Karpas-422 (cell line): Measurements from ENCODE around the gene BCOR. TPM values are rescaled to one million over a fixed set of nuclear protein-coding genes. Genes with fewer than 3 reads are reported as not detected.

Source experiments
- DNase-seq: peaks from one replicate; pipeline ENCODE4 v3.0.0-alpha.2; 2015
- H2AFZ ChIP-seq: fragments of 200-600 bp; sonication (generic); 2 replicates; pipeline ENCODE4 v1.6.1; 2014; ENCODE audit warnings: antibody characterized with exemption, low read length, mixed read lengths
- H3K27ac ChIP-seq: fragments of 200-600 bp; sonication (generic); 2 replicates; pipeline ENCODE4 v1.5.1; 2014; ENCODE audit warnings: mild to moderate bottlenecking, low read length, moderate library complexity
- H3K27me3 ChIP-seq: fragments of 200-600 bp; sonication (generic); 2 replicates; pipeline ENCODE4 v1.6.1; 2014; ENCODE audit warnings: low read length, mixed read lengths
- H3K36me3 ChIP-seq: fragments of 200-600 bp; sonication (generic); 2 replicates; pipeline ENCODE4 v1.6.1; 2014; ENCODE audit warnings: low read length, mixed read lengths; ENCODE audit not compliant: insufficient read depth
- H3K4me1 ChIP-seq: fragments of 200-600 bp; sonication (generic); 2 replicates; pipeline ENCODE4 v1.6.1; 2014; ENCODE audit warnings: mild to moderate bottlenecking, low read length, mixed read lengths
- H3K4me2 ChIP-seq: fragments of 200-600 bp; sonication (generic); 2 replicates; pipeline ENCODE4 v1.6.1; 2014; ENCODE audit warnings: low read length, low read depth, mild to moderate bottlenecking; ENCODE audit not compliant: poor library complexity, severe bottlenecking
- H3K4me3 ChIP-seq: fragments of 200-600 bp; sonication (generic); 2 replicates; pipeline ENCODE4 v1.5.1; 2014; ENCODE audit warnings: mild to moderate bottlenecking, antibody characterized with exemption, low read length, mixed read lengths
- H3K79me2 ChIP-seq: fragments of 200-600 bp; sonication (generic); 2 replicates; pipeline ENCODE4 v1.6.1; 2014; ENCODE audit warnings: mild to moderate bottlenecking, low read length, mixed read lengths
- H3K9ac ChIP-seq: fragments of 200-600 bp; sonication (generic); 2 replicates; pipeline ENCODE4 v1.6.0; 2014; ENCODE audit warnings: low read length
- H3K9me2 ChIP-seq: fragments of 200-600 bp; sonication (generic), shearing (Covaris generic); replicated peaks from 2 replicates; pipeline ENCODE4 v1.6.0; 2014; ENCODE audit warnings: mild to moderate bottlenecking, low read length, moderate library complexity; ENCODE audit not compliant: insufficient read depth
- H3K9me3 ChIP-seq: fragments of 300-700, 200-600 bp; sonication (generic); 2 replicates; pipeline ENCODE4 v1.6.1; 2014; ENCODE audit warnings: low read length, mixed read lengths
- H4K20me1 ChIP-seq: fragments of 200-600 bp; sonication (generic); 2 replicates; pipeline ENCODE4 v1.6.1; 2014; ENCODE audit warnings: mild to moderate bottlenecking, antibody characterized with exemption, low read length, low read depth; ENCODE audit not compliant: insufficient read depth
- total RNA-seq: library from RNA; depleted of rRNA; stranded (reverse); fragments of >200 nt; shearing (Covaris generic); gene quantifications from 2 replicates; pipeline ENCODE4 v1.2.3, GENCODE V29; 2014; ENCODE audit warnings: low replicate concordance

Gene BCOR
- total RNA-seq, 1 experiment from 2014 or later = 49.9 TPM

- no peak for DNase-seq
- H3K79me2 ChIP-seq = no peaks in the 10 kb centered on the region
- H3K36me3 ChIP-seq = peaks cover 52% of the 10 kb centered on the region
- peaks cover 3% of the 10 kb centered on the region; the same call in 1 of the 2 replicates for H4K20me1 ChIP-seq
- no peaks in the 10 kb centered on the region for H3K9me2 ChIP-seq
- peaks cover 15% of the 10 kb centered on the region for H3K9me3 ChIP-seq
- H3K4me1 ChIP-seq = no peaks in the 10 kb centered on the region
- no peak overlapping the region for H3K4me3 ChIP-seq
- no peak overlapping the region for H3K4me2 ChIP-seq
- no peak overlapping the region for H3K27ac ChIP-seq
- no peaks in the 10 kb centered on the region for H3K27me3 ChIP-seq
- no peak overlapping the region for H3K9ac ChIP-seq
- no peak overlapping the region for H2AFZ ChIP-seq
Measured at GRCh38 chrX:40055495-40055894, 42.3 kb downstream of the BCOR start.

GRCh38 chrX:40054793-40055192, 43.0 kb downstream of the BCOR start:
- Histone ChIP-seq H3K4me3 (no peak overlapping the region), H3K4me2 (no peak overlapping the region), H3K27ac (no peak overlapping the region), H3K9ac (no peak overlapping the region), H3K9me3 (peaks cover 19% of the 10 kb centered on the region), H3K4me1 (no peaks in the 10 kb centered on the region), H4K20me1 (peaks cover 3% of the 10 kb centered on the region; the same call in 1 of the 2 replicates), H3K27me3 (no peaks in the 10 kb centered on the region), H3K9me2 (no peaks in the 10 kb centered on the region), H2AFZ (no peak overlapping the region), H3K79me2 (no peaks in the 10 kb centered on the region), H3K36me3 (peaks cover 59% of the 10 kb centered on the region)
- DNase-seq = no peak

GRCh38 chrX:40050532-40050931, 47.2 kb downstream of the BCOR start:
- H3K4me1 ChIP-seq = no peaks in the 10 kb centered on the region
- no peaks in the 10 kb centered on the region for H3K27me3 ChIP-seq
- H3K27ac ChIP-seq = no peak overlapping the region
- no peaks in the 10 kb centered on the region for H4K20me1 ChIP-seq
- DNase-seq = no peak
- H3K9ac ChIP-seq = no peak overlapping the region
- H3K9me3 ChIP-seq = peaks cover 19% of the 10 kb centered on the region
- H3K36me3 ChIP-seq = peaks cover 61% of the 10 kb centered on the region
- no peak overlapping the region for H3K4me3 ChIP-seq
- no peaks in the 10 kb centered on the region for H3K79me2 ChIP-seq
- H3K9me2 ChIP-seq = no peaks in the 10 kb centered on the region
- H3K4me2 ChIP-seq = no peak overlapping the region
- H2AFZ ChIP-seq = no peak overlapping the region

- no peak overlapping the region for H3K4me3 ChIP-seq
- H2AFZ ChIP-seq = no peak overlapping the region
- no peaks in the 10 kb centered on the region for H3K27me3 ChIP-seq
- H3K36me3 ChIP-seq = peaks cover 49% of the 10 kb centered on the region
- no peaks in the 10 kb centered on the region; the same call in 1 of the 2 replicates for H4K20me1 ChIP-seq
- no peak overlapping the region for H3K27ac ChIP-seq
- H3K9me3 ChIP-seq = peaks cover 19% of the 10 kb centered on the region
- H3K79me2 ChIP-seq = no peaks in the 10 kb centered on the region
- H3K4me1 ChIP-seq = no peaks in the 10 kb centered on the region
- H3K4me2 ChIP-seq = no peak overlapping the region
- H3K9me2 ChIP-seq = no peaks in the 10 kb centered on the region
- no peak overlapping the region for H3K9ac ChIP-seq
- DNase-seq = no peak
Measured at GRCh38 chrX:40049084-40049641, 48.6 kb downstream of the BCOR start.

- Histone ChIP-seq H3K9me2 (no peaks in the 10 kb centered on the region), H3K9me3 (peaks cover 15% of the 10 kb centered on the region), H3K79me2 (no peaks in the 10 kb centered on the region), H4K20me1 (no peaks in the 10 kb centered on the region; the same call in 1 of the 2 replicates), H3K4me1 (no peaks in the 10 kb centered on the region), H3K36me3 (peaks cover 34% of the 10 kb centered on the region), H3K9ac (no peak overlapping the region), H3K27ac (no peak overlapping the region), H3K4me3 (no peak overlapping the region), H2AFZ (no peak overlapping the region), H3K4me2 (no peak overlapping the region), H3K27me3 (no peaks in the 10 kb centered on the region)
- DNase-seq = no peak
Measured at GRCh38 chrX:40047485-40047884, 50.3 kb downstream of the BCOR start.

GRCh38 chrX:40043895-40044294, 53.9 kb downstream of the BCOR start:
- DNase-seq = no peak

GRCh38 chrX:40041915-40042314, 55.8 kb downstream of the BCOR start:
- Histone ChIP-seq H4K20me1 (no peaks in the 10 kb centered on the region; the same call in 1 of the 2 replicates), H2AFZ (no peak overlapping the region), H3K4me2 (no peak overlapping the region), H3K9ac (no peak overlapping the region), H3K27me3 (no peaks in the 10 kb centered on the region), H3K27ac (no peak overlapping the region), H3K9me3 (no peaks in the 10 kb centered on the region), H3K4me3 (no peak overlapping the region), H3K9me2 (no peaks in the 10 kb centered on the region), H3K36me3 (no peaks in the 10 kb centered on the region), H3K4me1 (peaks cover 8% of the 10 kb centered on the region), H3K79me2 (no peaks in the 10 kb centered on the region)
- no peak for DNase-seq

More at GRCh38 chrX:40043895-40044294, 53.9 kb downstream of the BCOR start:
- no peaks in the 10 kb centered on the region for H3K27me3 ChIP-seq
- H3K27ac ChIP-seq = no peak overlapping the region
- no peaks in the 10 kb centered on the region for H3K9me2 ChIP-seq
- peaks cover 8% of the 10 kb centered on the region for H3K4me1 ChIP-seq
- 0 out of 2 replicates have a peak, but pooled peaks cover under 1% of the 10 kb centered on the region for H3K36me3 ChIP-seq
- H3K79me2 ChIP-seq = no peaks in the 10 kb centered on the region
- no peak overlapping the region for H3K9ac ChIP-seq
- H3K4me2 ChIP-seq = no peak overlapping the region
- no peak overlapping the region for H3K4me3 ChIP-seq
- no peaks in the 10 kb centered on the region; the same call in 1 of the 2 replicates for H4K20me1 ChIP-seq
- H2AFZ ChIP-seq = no peak overlapping the region
- H3K9me3 ChIP-seq = no peaks in the 10 kb centered on the region

GRCh38 chrX:40040686-40041461, 56.9 kb downstream of the BCOR start:
- H3K9me2 ChIP-seq = no peaks in the 10 kb centered on the region
- H3K4me2 ChIP-seq = no peak overlapping the region
- H3K9me3 ChIP-seq = no peaks in the 10 kb centered on the region
- H3K9ac ChIP-seq = no peak overlapping the region
- peaks cover 8% of the 10 kb centered on the region for H3K4me1 ChIP-seq
- no peak overlapping the region for H2AFZ ChIP-seq
- H3K79me2 ChIP-seq = no peaks in the 10 kb centered on the region
- H4K20me1 ChIP-seq = no peaks in the 10 kb centered on the region; the same call in 1 of the 2 replicates
- no peak for DNase-seq
- no peaks in the 10 kb centered on the region for H3K36me3 ChIP-seq
- H3K27me3 ChIP-seq = no peaks in the 10 kb centered on the region
- no peak overlapping the region for H3K27ac ChIP-seq
- no peak overlapping the region for H3K4me3 ChIP-seq
